Measurements from ENCODE around the gene EME2.

- TF ChIP-seq CTCF (conservative IDR thresholded peaks at IDR 0.05) (no peak), ZFX (IDR thresholded peaks at IDR 0.05) (peak; percentile 41; the same call in 1 of the 2 replicates)
These were observed 1.3 kb upstream of the EME2 start, which contains the start of gene NME3 for GRCh38 chr16:1771188-1771863.
